Myocyte (in vitro differentiated cells): ENCODE data around the gene NUBPL. TPM values are rescaled to one million over a fixed set of nuclear protein-coding genes. Genes with fewer than 3 reads are reported as not detected.

ENCODE experiments used
- DNase-seq: peaks from one replicate; pipeline ENCODE4 v3.0.0-alpha.2; 2012; ENCODE audit warnings: low read depth
- total RNA-seq: library from RNA; depleted of rRNA; stranded (reverse); fragments of >200 nt; gene quantifications from 2 replicates; pipeline ENCODE4 v1.2.3, GENCODE V29; 2014

Gene NUBPL
- total RNA-seq, 1 donor from 2014 or later, result 9.3 TPM

DNA sequence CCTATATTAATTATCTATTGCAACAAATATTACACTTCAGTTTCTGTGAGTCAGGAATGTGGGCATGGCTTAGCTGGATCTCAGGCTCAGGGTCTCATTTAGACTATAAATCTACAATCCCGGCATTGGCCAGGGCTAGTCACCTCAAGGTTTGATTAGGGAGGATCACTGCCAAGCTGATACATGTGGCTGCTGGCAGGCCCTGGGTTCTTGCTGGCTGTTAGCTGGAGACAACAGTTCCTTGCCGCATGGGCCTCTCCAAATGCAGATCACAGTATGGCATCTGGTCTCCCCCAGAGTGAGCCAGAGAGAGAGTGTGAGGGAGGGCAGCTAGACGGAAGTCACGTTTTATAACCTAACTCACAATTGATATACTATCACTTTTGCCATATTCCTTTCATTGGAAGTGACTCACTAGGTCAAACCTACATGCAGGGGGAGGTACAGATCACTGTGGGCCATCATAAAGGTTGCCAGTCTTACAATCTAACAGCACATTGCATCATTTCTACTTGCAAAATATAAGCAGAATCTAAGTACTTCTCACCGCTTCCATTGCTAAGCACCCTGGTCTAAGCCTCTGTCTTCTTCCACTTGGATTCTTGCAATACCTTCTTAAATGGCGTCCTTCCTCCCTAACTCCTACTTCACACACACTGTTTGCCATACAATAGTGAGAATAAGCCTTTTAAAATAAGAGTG, 341.9 kb downstream of the NUBPL start:
- no peak for DNase-seq

DNA sequence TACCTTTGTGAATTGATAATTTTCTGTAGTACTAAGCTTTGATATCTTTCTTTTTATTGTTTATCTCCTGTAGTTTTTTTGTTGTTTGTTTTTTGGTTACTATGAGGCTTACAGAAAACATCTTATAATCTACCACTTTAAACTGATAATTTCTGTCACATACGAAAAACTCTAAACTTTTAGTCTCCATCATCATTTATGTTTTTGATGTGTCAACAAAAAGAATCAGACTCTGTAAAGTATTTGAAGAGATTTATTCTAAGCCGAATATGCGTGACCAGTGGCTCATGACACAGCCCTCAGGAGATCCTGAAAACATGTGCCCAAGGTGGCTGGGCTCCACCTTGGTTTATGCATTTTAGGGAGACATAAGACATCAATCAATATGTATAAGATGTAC, 348.8 kb downstream of the NUBPL start:
- DNase-seq, result no peak

Other genes starting within 250 kb of the NUBPL start
- gene HEATR5A, start 140.9 kb upstream of the NUBPL start, total RNA-seq, result 22.4 and 31.0 TPM in 2 replicates
- 28.0 and 32.7 TPM in 2 replicates for gene DTD2, start 103.9 kb upstream of the NUBPL start, total RNA-seq
- gene GPR33, start 73.4 kb upstream of the NUBPL start, total RNA-seq, result not detected in 2 replicates